HCT116 (cell line): ENCODE results near the gene C1orf35.
A peak's percentile ranks its signal among the peaks of the same experiment; 100 is the strongest.

Experiments used
- ATF3 ChIP-seq: IDR thresholded peaks from 2 replicates; pipeline ENCODE4 v1.6.1; 2012
- CTCF ChIP-seq, 3 experiments: fragments of 200-600 bp in 1 of 3; sonication (generic) in 1 of 3; IDR thresholded peaks in 2 of 3; conservative IDR thresholded peaks in 1 of 3; 2 replicates each; pipeline ENCODE4 v1.5.1; 2012 to 2017; ENCODE audit warnings: low read depth in 2 of 3, low read length in 2 of 3, antibody characterized with exemption in 1 of 3, borderline replicate concordance in 1 of 3, control low read depth in 1 of 3, mild to moderate bottlenecking in 1 of 3, mixed read lengths in 1 of 3, mixed run types in 1 of 3, moderate library complexity in 1 of 3; ENCODE audit not compliant: insufficient read depth in 1 of 3
- ELF1 ChIP-seq: IDR thresholded peaks from 2 replicates; pipeline ENCODE4 v1.6.1; 2012; ENCODE audit warnings: low read depth, borderline replicate concordance
- EZH2 ChIP-seq: fragments of 200-600 bp; sonication (generic); IDR thresholded peaks from 2 replicates; pipeline ENCODE4 v1.6.1; 2017; ENCODE audit warnings: antibody characterized with exemption, mixed run types
- JUND ChIP-seq: IDR thresholded peaks from 2 replicates; pipeline ENCODE4 v1.6.1; 2012
- POLR2A ChIP-seq: IDR thresholded peaks from 2 replicates; pipeline ENCODE4 v1.7.0; 2011; ENCODE audit warnings: borderline replicate concordance; ENCODE audit not compliant: insufficient read depth, insufficient read length; ENCODE audit errors: extremely low read depth
- POLR2AphosphoS5 ChIP-seq: IDR thresholded peaks from 2 replicates; pipeline ENCODE4 v1.6.1; 2011; ENCODE audit warnings: mild to moderate bottlenecking, low read depth, low read length, moderate library complexity
- RAD21 ChIP-seq: IDR thresholded peaks from 2 replicates; pipeline ENCODE4 v1.6.1; 2012; ENCODE audit warnings: low read depth, mild to moderate bottlenecking
- REST ChIP-seq: IDR thresholded peaks from 2 replicates; pipeline ENCODE4 v1.6.1; 2012; ENCODE audit warnings: low read depth
- SP1 ChIP-seq: IDR thresholded peaks from 2 replicates; pipeline ENCODE4 v1.6.1; 2012; ENCODE audit warnings: low read depth
- SRF ChIP-seq: IDR thresholded peaks from 2 replicates; pipeline ENCODE4 v1.6.1; 2012; ENCODE audit warnings: low read depth
- YY1 ChIP-seq: IDR thresholded peaks from 2 replicates; pipeline ENCODE4 v1.6.1; 2011; ENCODE audit warnings: low read length, low read depth, moderate library complexity, mild to moderate bottlenecking; ENCODE audit not compliant: insufficient replicate concordance; ENCODE audit errors: extremely low read depth
- ZNF274 ChIP-seq: fragments of 200-500 bp; sonication (Bioruptor generic); IDR thresholded peaks from 2 replicates; pipeline ENCODE4 v1.6.1; 2014; ENCODE audit warnings: mild to moderate bottlenecking, low read depth, low read length, inconsistent platforms

GRCh38 chr1:228098323-228098931 is 4.7 kb downstream of the C1orf35 start:
- TF ChIP-seq EZH2 (no peak), ELF1 (no peak), CTCF (IDR thresholded peaks at IDR 0.05 in 2 of 3, conservative IDR thresholded peaks at IDR 0.05 in 1 of 3; ENCODE audit: borderline replicate concordance in 1 of 3, insufficient read depth in 1 of 3, low read depth in 2 of 3, low read length in 2 of 3) (peak in 1 of 3 experiments; percentile 15; a peak in 1 of 6 replicates), RAD21 (no peak), YY1 (no peak), ZNF274 (no peak), JUND (no peak), POLR2A (no peak), REST (no peak), ATF3 (no peak), SP1 (no peak), SRF (no peak), POLR2AphosphoS5 (peak; percentile 19; the same call in 1 of the 2 replicates)
